NCI-H2107 treated with DMSO at 0.1 percent for 48 hours (cell line): ENCODE data around the gene PTPRB.
"Not testable (repeated sequence)": the region's sequence is repeated elsewhere in the genome, so short reads cannot be mapped to it uniquely, and the experiment has no call there.

Experiments
- DNase-seq: peaks from one replicate; lab custom pipeline; 2025; ENCODE audit not compliant: unreplicated experiment; lab: John Stamatoyannopoulos, UW

PTPRB gene

GRCh38 chr12:70549340-70550179 lies 87.7 kb downstream of the PTPRB start:
- no peak for DNase-seq

GRCh38 chr12:70543444-70543843 lies 93.8 kb downstream of the PTPRB start:
- DNase-seq: no peak

GRCh38 chr12:70540996-70541395 lies 96.2 kb downstream of the PTPRB start:
- DNase-seq: no peak

GRCh38 chr12:70536650-70537049 lies 100.6 kb downstream of the PTPRB start:
- DNase-seq: no peak

GRCh38 chr12:70535896-70536374 lies 101.3 kb downstream of the PTPRB start:
- no peak for DNase-seq

GRCh38 chr12:70534466-70534865 lies 102.8 kb downstream of the PTPRB start:
- DNase-seq: no peak

GRCh38 chr12:70529647-70530046 lies 107.6 kb downstream of the PTPRB start:
- no peak for DNase-seq

- no peak for DNase-seq
Observed at GRCh38 chr12:70520847-70521246, 116.4 kb downstream of the PTPRB start.

GRCh38 chr12:70513426-70513825 lies 123.8 kb downstream of the PTPRB start:
- no peak for DNase-seq

GRCh38 chr12:70508178-70508577 lies 129.1 kb downstream of the PTPRB start:
- no peak for DNase-seq

GRCh38 chr12:70507442-70507841 lies 129.8 kb downstream of the PTPRB start:
- DNase-seq: no peak

- no peak for DNase-seq
Observed at GRCh38 chr12:70497508-70497907, 139.7 kb downstream of the PTPRB start.

GRCh38 chr12:70492904-70493303 lies 144.3 kb downstream of the PTPRB start:
- DNase-seq: not testable (repeated sequence)

- not testable (repeated sequence) for DNase-seq
Observed at GRCh38 chr12:70490928-70491327, 146.3 kb downstream of the PTPRB start.

- DNase-seq: no peak
Observed at GRCh38 chr12:70487440-70487839, 149.8 kb downstream of the PTPRB start.

GRCh38 chr12:70486588-70486987 lies 150.6 kb downstream of the PTPRB start:
- DNase-seq: no peak

GRCh38 chr12:70485704-70486103 lies 151.5 kb downstream of the PTPRB start:
- no peak for DNase-seq

- no peak for DNase-seq
Observed at GRCh38 chr12:70484464-70484863, 152.8 kb downstream of the PTPRB start.

GRCh38 chr12:70482764-70483163 lies 154.5 kb downstream of the PTPRB start:
- no peak for DNase-seq

GRCh38 chr12:70469221-70469820 lies 167.9 kb downstream of the PTPRB start:
- DNase-seq: no peak

GRCh38 chr12:70468741-70469140 lies 168.5 kb downstream of the PTPRB start:
- no peak for DNase-seq
